Natural killer cell treated with Interleukin-12 subunit alpha and Interleukin-12 subunit beta and Interleukin-15 and Interleukin-18, amount 100 ng/mL, for 72 hours (primary cell): ENCODE data around the gene KLC1. TPM values are rescaled to one million over a fixed set of nuclear protein-coding genes. Genes with fewer than 3 reads are reported as not detected.

Experiments
- ATAC-seq, 2 donors: fragments of 150-1000 bp; cut with Tn5 transposase in 1 of 2; sonication (Bioruptor Pico), chemical (Tn5 transposase) in 1 of 2; 2 replicates each; pipeline ENCODE4 v1.10.0; 2021
- DNase-seq: peaks from one replicate; pipeline ENCODE4 v3.0.0; 2022; ENCODE audit warnings: low spot score
- H3K27ac Mint-ChIP-seq, 2 donors: 1 replicate in 1 of 2; 2 replicates in 1 of 2; pipeline ENCODE4 v1.8.0; 2022; ENCODE audit warnings: mixed read lengths in 2 of 2, mild to moderate bottlenecking in 1 of 2, moderate library complexity in 1 of 2
- H3K27me3 Mint-ChIP-seq, 2 donors: 1 replicate in 1 of 2; 2 replicates in 1 of 2; pipeline ENCODE4 v1.8.0; 2022; ENCODE audit warnings: mixed read lengths in 2 of 2
- H3K36me3 Mint-ChIP-seq: one replicate; pipeline ENCODE4 v1.8.0; 2022; ENCODE audit warnings: mixed read lengths
- H3K4me1 Mint-ChIP-seq, 2 donors: 1 replicate in 1 of 2; 2 replicates in 1 of 2; pipeline ENCODE4 v1.8.0; 2022; ENCODE audit warnings: low read depth in 2 of 2, mixed read lengths in 2 of 2, mild to moderate bottlenecking in 1 of 2
- H3K4me3 Mint-ChIP-seq: one replicate; pipeline ENCODE4 v1.8.0; 2022; ENCODE audit warnings: mixed read lengths
- H3K9me3 Mint-ChIP-seq: 2 replicates; pipeline ENCODE4 v1.8.0; 2022; ENCODE audit warnings: mixed read lengths
- total RNA-seq, 2 donors: library from RNA; stranded (reverse); gene quantifications; one replicate each; pipeline ENCODE4 v1.2.3, GENCODE V29; 2022

Gene KLC1
- total RNA-seq, 2 donors from 2014 or later = 150 to 189 TPM

DNA sequence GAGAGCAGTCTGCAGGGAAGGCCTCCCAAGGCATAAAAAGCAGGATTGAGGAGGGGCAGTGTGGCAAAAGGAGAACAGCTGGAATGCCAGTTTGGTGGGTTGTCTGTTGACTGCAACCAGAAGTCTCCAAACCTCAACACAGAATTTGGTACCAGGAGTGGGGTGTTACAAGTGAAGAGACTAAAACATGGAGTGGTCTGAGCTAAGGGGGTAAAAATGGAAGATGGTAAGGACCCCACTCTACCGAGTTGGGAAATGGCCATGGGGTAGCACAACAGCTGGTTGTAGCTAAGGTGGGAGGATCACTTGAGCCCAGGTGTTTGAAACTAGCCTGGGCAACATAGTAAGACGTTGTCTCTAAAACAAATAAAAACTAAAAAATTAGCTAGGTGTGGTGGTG lies 17.8 kb upstream of the KLC1 start:
- no peak overlapping the region for H3K4me3 Mint-ChIP-seq
- peaks cover 16 to 19% of the 10 kb centered on the region in 2 donors for H3K4me1 Mint-ChIP-seq
- no peak overlapping the region for H3K27ac Mint-ChIP-seq
- peaks cover 14% of the 10 kb centered on the region for H3K36me3 Mint-ChIP-seq
- ATAC-seq (no peak), DNase-seq (no peak)
- peaks cover 6% of the 10 kb centered on the region for H3K9me3 Mint-ChIP-seq
- H3K27me3 Mint-ChIP-seq = peaks cover 8 to 23% of the 10 kb centered on the region in 2 donors

DNA sequence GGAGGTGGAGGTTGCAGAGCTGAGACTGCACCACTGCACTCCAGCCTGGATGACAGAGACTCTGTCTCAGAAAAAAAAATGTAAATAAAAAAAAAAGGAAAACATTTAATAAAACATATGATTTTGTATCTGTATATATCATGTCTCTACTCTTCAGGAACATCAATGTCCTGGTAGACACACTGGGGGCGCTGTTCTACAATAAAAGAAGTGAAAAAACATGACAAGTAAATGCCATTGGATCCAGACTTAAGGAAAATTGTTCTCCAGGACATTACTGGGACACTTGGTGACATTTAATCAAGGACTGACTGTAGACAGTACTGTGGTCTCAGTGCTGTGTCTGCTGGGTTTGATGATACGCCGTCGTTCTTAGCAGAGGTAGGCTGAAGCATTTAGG lies 15.5 kb upstream of the KLC1 start:
- Mint-ChIP-seq H3K27me3 (peaks cover 0 to 10% of the 10 kb centered on the region in 2 donors), H3K4me1 (no peaks in the 10 kb centered on the region), H3K4me3 (no peak overlapping the region), H3K36me3 (peaks cover 14% of the 10 kb centered on the region), H3K27ac (no peak overlapping the region), H3K9me3 (peaks cover 6% of the 10 kb centered on the region)
- DNase-seq (no peak), ATAC-seq (no peak)

- no peak for ATAC-seq
- no peak for DNase-seq
- Mint-ChIP-seq H3K9me3 (no peaks in the 10 kb centered on the region), H3K27me3 (no peaks in the 10 kb centered on the region), H3K4me3 (no peak overlapping the region), H3K36me3 (no peaks in the 10 kb centered on the region), H3K27ac (peak overlapping the region in 1 of 2 donors; percentile 31), H3K4me1 (no peaks in the 10 kb centered on the region)
Measured at GRCh38 chr14:103616635-103617300, 12.2 kb upstream of the KLC1 start.

DNA sequence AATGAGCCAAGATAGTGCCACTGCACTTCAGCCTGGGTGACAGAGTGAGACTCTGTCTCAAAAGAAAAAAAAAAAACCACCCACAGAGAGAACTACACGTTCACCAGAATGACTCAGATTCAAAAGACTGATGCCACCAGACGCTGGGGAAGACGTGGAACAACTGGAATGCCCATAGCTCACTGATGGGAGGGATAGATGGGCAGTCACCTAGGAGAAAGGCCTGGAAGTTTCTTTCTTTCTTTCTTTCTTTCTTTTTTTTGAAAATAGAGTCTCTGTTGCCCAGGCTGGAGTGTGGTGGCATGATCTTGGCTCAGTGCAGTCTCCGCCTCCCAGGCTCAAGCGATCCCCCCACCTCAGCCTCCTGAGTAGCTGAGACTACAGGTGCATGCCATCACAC lies 10.0 kb upstream of the KLC1 start:
- H3K4me3 Mint-ChIP-seq = no peak overlapping the region
- DNase-seq (no peak), ATAC-seq (no peak)
- no peaks in the 10 kb centered on the region for H3K27me3 Mint-ChIP-seq
- H3K4me1 Mint-ChIP-seq = no peaks in the 10 kb centered on the region
- H3K27ac Mint-ChIP-seq = no peak overlapping the region
- H3K36me3 Mint-ChIP-seq = no peaks in the 10 kb centered on the region
- no peaks in the 10 kb centered on the region for H3K9me3 Mint-ChIP-seq

DNA sequence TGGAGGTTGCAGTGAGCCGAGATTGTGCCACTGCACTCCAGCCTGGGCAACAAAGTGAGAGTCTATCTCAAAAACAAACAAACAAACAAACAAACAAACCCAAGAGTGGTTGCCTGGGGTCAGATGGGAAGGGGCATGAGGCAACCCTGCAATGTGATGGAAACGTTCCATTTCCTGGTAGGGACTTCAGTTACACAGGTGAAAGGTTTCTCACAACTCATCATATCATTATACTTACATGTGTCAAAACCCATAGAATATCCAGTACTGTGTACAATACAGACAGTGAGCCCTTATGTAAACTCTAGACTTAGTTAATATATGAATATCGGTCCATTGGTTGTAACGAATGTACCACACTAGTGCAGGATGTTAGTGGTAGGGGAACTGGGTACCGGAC lies 7.2 kb upstream of the KLC1 start:
- Mint-ChIP-seq H3K9me3 (no peaks in the 10 kb centered on the region), H3K4me3 (no peak overlapping the region), H3K27ac (peak overlapping the region in 1 of 2 donors; percentile 44), H3K36me3 (no peaks in the 10 kb centered on the region), H3K4me1 (peaks cover 9% of the 10 kb centered on the region in 2 donors), H3K27me3 (no peaks in the 10 kb centered on the region)
- no peak for ATAC-seq
- DNase-seq = no peak

- no peak overlapping the region for H3K27ac Mint-ChIP-seq
- ATAC-seq (no peak), DNase-seq (no peak)
- peaks cover 9 to 13% of the 10 kb centered on the region in 2 donors for H3K4me1 Mint-ChIP-seq
- H3K27me3 Mint-ChIP-seq = no peaks in the 10 kb centered on the region
- no peaks in the 10 kb centered on the region for H3K9me3 Mint-ChIP-seq
- no peak overlapping the region for H3K4me3 Mint-ChIP-seq
- no peaks in the 10 kb centered on the region for H3K36me3 Mint-ChIP-seq
Measured at GRCh38 chr14:103623308-103623707, 5.7 kb upstream of the KLC1 start.

DNA sequence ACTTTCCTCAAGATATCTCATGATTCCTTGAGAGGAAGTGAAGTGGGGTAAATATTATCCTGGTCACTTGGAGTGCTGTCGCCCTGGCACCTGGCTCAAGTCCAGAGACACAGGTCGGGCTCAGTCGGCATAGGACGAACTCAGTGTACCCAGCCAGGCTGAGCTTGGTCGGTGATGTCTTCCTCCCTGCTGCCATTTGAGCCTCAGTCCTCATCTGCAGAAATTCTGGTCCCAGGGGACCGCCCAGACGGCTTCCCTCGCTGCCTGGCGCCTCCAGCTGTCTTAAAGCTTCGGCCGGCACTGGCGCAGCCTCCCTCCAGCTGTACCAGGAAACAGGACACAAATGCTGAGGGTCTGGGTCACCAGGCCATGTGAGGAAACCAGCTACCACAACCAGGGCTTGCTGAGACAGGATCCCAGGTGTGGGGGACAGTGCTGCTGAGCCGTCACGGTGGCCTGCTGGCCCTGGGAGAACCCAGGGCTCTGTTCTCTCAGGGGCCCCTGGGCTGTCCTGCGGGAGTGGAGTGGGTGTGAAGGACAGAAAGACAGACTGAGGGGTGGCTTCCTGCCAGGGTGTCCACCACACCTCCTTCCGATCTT lies 5.0 kb upstream of the KLC1 start:
- peak; percentile 65 for DNase-seq
- Mint-ChIP-seq H3K4me1 (peaks cover 9 to 13% of the 10 kb centered on the region in 2 donors), H3K27me3 (no peaks in the 10 kb centered on the region), H3K9me3 (no peaks in the 10 kb centered on the region), H3K4me3 (no peak overlapping the region), H3K27ac (peak overlapping the region; percentile 64 to 69), H3K36me3 (no peaks in the 10 kb centered on the region)
- no peak for ATAC-seq

- H3K36me3 Mint-ChIP-seq = no peaks in the 10 kb centered on the region
- no peak for DNase-seq
- H3K27me3 Mint-ChIP-seq = no peaks in the 10 kb centered on the region
- H3K27ac Mint-ChIP-seq = peak overlapping the region; percentile 64 to 79
- ATAC-seq = no peak
- H3K9me3 Mint-ChIP-seq = no peaks in the 10 kb centered on the region
- peak overlapping the region; percentile 70 for H3K4me3 Mint-ChIP-seq
- H3K4me1 Mint-ChIP-seq = peaks cover 9 to 13% of the 10 kb centered on the region in 2 donors
Measured at GRCh38 chr14:103624860-103625259, 4.2 kb upstream of the KLC1 start.

DNA sequence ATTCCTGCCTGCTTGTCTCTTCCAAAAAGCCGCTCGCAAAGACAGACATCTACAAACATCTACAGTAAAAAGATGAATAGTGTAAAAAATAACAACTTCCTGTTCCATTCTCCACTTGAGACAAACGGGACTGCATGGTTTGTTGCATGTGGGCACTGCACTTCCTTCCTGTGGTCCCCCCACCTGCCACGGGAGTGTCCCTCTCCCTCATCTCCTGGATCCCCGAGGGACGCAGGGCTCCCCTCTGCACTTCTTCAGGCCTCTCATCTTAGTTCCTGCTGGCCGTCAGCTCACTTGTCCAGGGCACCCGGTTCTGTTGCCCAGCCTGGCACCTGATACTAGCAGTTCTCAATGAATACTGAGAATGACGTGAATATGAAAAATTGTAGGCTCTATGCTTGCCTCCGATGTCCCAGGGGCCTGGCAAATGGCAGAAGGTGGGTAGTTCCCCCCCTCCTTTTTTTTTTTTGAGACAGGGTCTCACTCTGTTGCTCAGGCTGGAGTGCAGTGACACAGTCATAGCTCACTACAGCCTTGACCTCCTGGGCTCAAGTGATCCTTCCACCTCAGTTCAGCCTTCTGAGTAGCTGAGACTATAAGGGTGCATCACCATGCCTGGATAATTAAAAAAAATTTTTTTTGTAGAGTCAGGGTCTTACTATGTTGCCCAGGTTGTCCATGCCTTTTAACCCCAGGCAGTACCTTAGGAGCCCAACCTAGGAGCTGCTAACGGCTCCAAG lies 3.5 kb upstream of the KLC1 start:
- H3K27ac Mint-ChIP-seq = peak overlapping the region; percentile 64 to 79
- no peaks in the 10 kb centered on the region for H3K27me3 Mint-ChIP-seq
- ATAC-seq (no peak), DNase-seq (no peak)
- H3K4me1 Mint-ChIP-seq = peaks cover 9 to 14% of the 10 kb centered on the region in 2 donors
- H3K36me3 Mint-ChIP-seq = no peaks in the 10 kb centered on the region
- peak overlapping the region; percentile 70 for H3K4me3 Mint-ChIP-seq
- no peaks in the 10 kb centered on the region for H3K9me3 Mint-ChIP-seq

DNA sequence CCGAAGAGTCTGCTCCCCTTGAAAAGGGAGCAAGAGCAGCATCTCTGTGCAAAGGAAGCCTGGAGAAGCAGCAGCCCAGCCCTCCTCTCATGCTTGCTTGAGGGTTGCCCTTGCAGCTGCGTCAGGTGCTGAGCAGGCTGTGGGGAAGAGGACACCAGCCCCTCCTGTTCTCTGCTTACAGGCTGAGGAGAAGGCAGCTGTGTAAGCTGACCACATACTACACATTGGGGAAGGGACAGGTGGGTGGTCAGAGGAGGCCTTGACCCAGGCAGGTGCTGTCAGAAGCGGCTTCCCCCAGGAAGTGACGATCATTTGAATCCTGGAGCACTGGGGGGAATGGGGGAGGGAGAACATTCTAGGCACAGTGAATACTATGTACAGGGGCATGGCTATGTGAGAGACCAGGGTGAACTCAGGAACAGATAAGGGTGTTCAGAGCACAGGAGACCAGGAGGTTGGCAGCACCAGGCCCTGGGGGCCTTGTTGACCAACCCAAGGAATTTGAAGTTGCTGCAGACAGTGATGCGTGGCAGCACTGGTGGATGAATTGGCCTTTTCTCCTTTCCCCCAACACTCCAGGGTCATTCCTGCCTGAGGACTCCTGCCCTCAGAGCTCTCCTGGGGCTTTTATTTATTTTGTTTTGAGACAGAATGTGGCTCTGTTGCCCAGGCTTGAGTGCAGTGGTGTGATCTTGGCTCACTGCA lies 2.7 kb upstream of the KLC1 start:
- no peaks in the 10 kb centered on the region for H3K9me3 Mint-ChIP-seq
- no peaks in the 10 kb centered on the region for H3K27me3 Mint-ChIP-seq
- no peak for ATAC-seq
- H3K27ac Mint-ChIP-seq = peak overlapping the region in 1 of 2 donors; percentile 79
- no peak for DNase-seq
- no peak overlapping the region for H3K4me3 Mint-ChIP-seq
- H3K4me1 Mint-ChIP-seq = peaks cover 9 to 17% of the 10 kb centered on the region in 2 donors
- H3K36me3 Mint-ChIP-seq = no peaks in the 10 kb centered on the region

DNA sequence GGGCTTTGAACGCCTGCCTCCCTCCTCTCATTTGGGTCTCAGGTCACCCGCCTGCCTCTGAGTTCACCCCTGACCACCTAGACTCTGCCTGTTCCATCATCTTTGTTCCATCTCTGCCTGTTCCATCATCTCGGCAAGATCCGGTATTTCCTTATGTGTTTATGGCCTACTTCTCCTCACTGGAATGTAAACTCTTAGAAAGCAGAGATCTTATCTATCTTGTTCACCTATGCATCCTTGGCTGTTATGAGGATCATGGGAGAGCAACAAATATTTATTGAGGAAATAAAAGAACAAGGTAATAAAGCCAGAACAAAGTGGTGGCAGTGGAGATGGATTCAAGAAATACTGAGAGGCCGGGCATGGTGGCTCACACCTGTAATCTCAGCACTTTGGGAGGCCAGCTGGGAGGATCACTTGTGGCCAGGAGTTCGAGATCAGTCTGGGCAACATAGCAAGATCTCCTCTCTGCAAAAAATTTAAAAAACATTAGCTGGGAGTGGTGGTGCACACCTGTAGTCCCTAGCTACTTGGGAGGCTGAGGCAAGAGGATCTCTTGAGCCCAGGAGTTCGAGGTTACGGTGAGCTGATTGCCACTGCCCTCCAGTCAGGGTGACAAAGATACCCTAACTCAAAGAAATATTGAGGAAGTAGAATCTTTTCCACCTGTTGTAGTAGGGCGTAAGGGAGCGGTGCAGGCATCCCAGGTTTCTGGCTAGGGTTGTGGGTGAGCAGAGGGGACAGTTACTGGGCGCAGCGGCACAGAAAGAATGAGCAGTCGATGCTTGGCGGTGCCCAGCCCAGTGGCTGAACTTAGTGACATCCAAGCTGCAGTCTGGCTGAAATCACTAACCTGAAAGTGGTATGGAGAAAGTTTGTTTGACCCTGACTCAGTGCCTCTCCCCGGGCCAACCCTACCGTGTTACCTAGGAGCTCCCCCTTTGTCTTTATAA lies 1.7 kb upstream of the KLC1 start:
- DNase-seq (no peak), ATAC-seq (no peak)
- peaks cover 9 to 17% of the 10 kb centered on the region in 2 donors for H3K4me1 Mint-ChIP-seq
- H3K4me3 Mint-ChIP-seq = peak overlapping the region; percentile 85
- H3K27me3 Mint-ChIP-seq = no peaks in the 10 kb centered on the region
- peak overlapping the region; percentile 53 to 82 for H3K27ac Mint-ChIP-seq
- H3K36me3 Mint-ChIP-seq = no peaks in the 10 kb centered on the region
- H3K9me3 Mint-ChIP-seq = no peaks in the 10 kb centered on the region

- H3K4me3 Mint-ChIP-seq = peak overlapping the region; percentile 85
- peak overlapping the region; percentile 68 to 82 for H3K27ac Mint-ChIP-seq
- no peaks in the 10 kb centered on the region for H3K36me3 Mint-ChIP-seq
- H3K9me3 Mint-ChIP-seq = no peaks in the 10 kb centered on the region
- no peaks in the 10 kb centered on the region for H3K27me3 Mint-ChIP-seq
- DNase-seq (peak; percentile 76), ATAC-seq (peak; percentile 55 to 57)
- peaks cover 16 to 21% of the 10 kb centered on the region in 2 donors for H3K4me1 Mint-ChIP-seq
Measured at GRCh38 chr14:103628221-103628683, 759 bp upstream of the KLC1 start.
